PC-9 (cell line): ENCODE data around the gene KLRK1. TPM values are rescaled to one million over a fixed set of nuclear protein-coding genes. Genes with fewer than 3 reads are reported as not detected.
A peak's percentile ranks its signal among the peaks of the same experiment; 100 is the strongest.

ENCODE experiments used
- BruUV-seq: library from RNA; stranded (reverse); fragments of 400-500 nt; replicated peaks from 2 replicates; lab custom pipeline; 2021; lab: Mats Ljungman, UMichigan
- CTCF ChIA-PET: fragments of 300-600 bp; sonication (Branson Sonifier 250); formaldehyde crosslinking; loops from one replicate; lab custom pipeline; 2022; ENCODE audit warnings: antibody characterized with exemption; lab: Charles Lee
- POLR2A ChIA-PET: fragments of 300-600 bp; sonication (Branson Sonifier 250); formaldehyde crosslinking; loops from one replicate; lab custom pipeline; 2022; ENCODE audit warnings: antibody characterized with exemption; ENCODE audit not compliant: unreplicated experiment; lab: Charles Lee
- DNase-seq, 2 experiments: peaks; one replicate each; pipeline versions ENCODE4 v3.0.0 to v3.0.0-alpha.2; 2015 to 2022; ENCODE audit warnings: mixed read lengths in 1 of 2
- H2AFZ ChIP-seq: fragments of 200-600 bp; sonication (generic); 2 replicates; pipeline ENCODE4 v1.8.1; 2017; ENCODE audit warnings: antibody characterized with exemption
- H3F3A ChIP-seq: fragments of 200-600 bp; sonication (generic); 2 replicates; pipeline ENCODE4 v1.8.1; 2017; ENCODE audit warnings: antibody characterized with exemption, mild to moderate bottlenecking, low read depth; ENCODE audit not compliant: insufficient read depth
- H3K27ac ChIP-seq: fragments of 200-600 bp; sonication (generic); 2 replicates; pipeline ENCODE4 v1.6.1; 2016; ENCODE audit warnings: mixed run types
- H3K27me3 ChIP-seq: fragments of 200-600 bp; sonication (generic); 2 replicates; pipeline ENCODE4 v1.6.1; 2016; ENCODE audit warnings: low read depth, mixed run types; ENCODE audit not compliant: insufficient read depth
- H3K36me3 ChIP-seq: fragments of 200-600 bp; sonication (generic); 2 replicates; pipeline ENCODE4 v1.6.1; 2016; ENCODE audit warnings: low read depth, mixed run types
- H3K4me1 ChIP-seq: fragments of 200-600 bp; sonication (generic); replicated peaks from 2 replicates; pipeline ENCODE4 v1.6.1; 2016; ENCODE audit warnings: mixed run types; ENCODE audit not compliant: insufficient read depth
- H3K4me2 ChIP-seq: fragments of 200-600 bp; sonication (generic); 2 replicates; pipeline ENCODE4 v1.6.1; 2017; ENCODE audit warnings: mixed run types
- H3K4me3 ChIP-seq: fragments of 200-600 bp; sonication (generic); 2 replicates; pipeline ENCODE4 v1.6.1; 2016; ENCODE audit warnings: mixed run types
- H3K79me2 ChIP-seq: fragments of 200-600 bp; sonication (generic); 2 replicates; pipeline ENCODE4 v1.6.1; 2017; ENCODE audit warnings: low read depth, mixed run types
- H3K9me2 ChIP-seq: fragments of 200-600 bp; sonication (generic); 2 replicates; pipeline ENCODE4 v1.8.1; 2017; ENCODE audit warnings: mild to moderate bottlenecking; ENCODE audit not compliant: insufficient read depth
- H3K9me3 ChIP-seq: fragments of 200-600 bp; sonication (generic); 2 replicates; pipeline ENCODE4 v1.8.1; 2016; ENCODE audit warnings: low read depth; ENCODE audit not compliant: insufficient read depth
- H4K20me1 ChIP-seq: fragments of 200-600 bp; sonication (generic); 2 replicates; pipeline ENCODE4 v1.8.1; 2017; ENCODE audit not compliant: insufficient read depth
- CTCF ChIP-seq: fragments of 200-600 bp; sonication (generic); conservative IDR thresholded peaks from 2 replicates; pipeline ENCODE4 v1.6.1; 2017; ENCODE audit warnings: mixed run types, antibody characterized with exemption, mild to moderate bottlenecking, moderate library complexity
- EZH2 ChIP-seq: fragments of 200-600 bp; sonication (generic); IDR thresholded peaks from 2 replicates; pipeline ENCODE4 v1.8.0; 2017; ENCODE audit warnings: antibody characterized with exemption, low read depth
- intact Hi-C: fragments of 100-400 bp; cut with micrococcal nuclease; formaldehyde crosslinking; loops from one replicate; pipeline ENCODE4 v1.10.0; 2022; ENCODE audit not compliant: unreplicated experiment
- total RNA-seq: library from RNA; stranded (reverse); gene quantifications from 2 replicates; pipeline ENCODE4 v1.2.3, GENCODE V29; 2021

The KLRK1 gene
- total RNA-seq, 1 experiment from 2014 or later = not detected

DNA sequence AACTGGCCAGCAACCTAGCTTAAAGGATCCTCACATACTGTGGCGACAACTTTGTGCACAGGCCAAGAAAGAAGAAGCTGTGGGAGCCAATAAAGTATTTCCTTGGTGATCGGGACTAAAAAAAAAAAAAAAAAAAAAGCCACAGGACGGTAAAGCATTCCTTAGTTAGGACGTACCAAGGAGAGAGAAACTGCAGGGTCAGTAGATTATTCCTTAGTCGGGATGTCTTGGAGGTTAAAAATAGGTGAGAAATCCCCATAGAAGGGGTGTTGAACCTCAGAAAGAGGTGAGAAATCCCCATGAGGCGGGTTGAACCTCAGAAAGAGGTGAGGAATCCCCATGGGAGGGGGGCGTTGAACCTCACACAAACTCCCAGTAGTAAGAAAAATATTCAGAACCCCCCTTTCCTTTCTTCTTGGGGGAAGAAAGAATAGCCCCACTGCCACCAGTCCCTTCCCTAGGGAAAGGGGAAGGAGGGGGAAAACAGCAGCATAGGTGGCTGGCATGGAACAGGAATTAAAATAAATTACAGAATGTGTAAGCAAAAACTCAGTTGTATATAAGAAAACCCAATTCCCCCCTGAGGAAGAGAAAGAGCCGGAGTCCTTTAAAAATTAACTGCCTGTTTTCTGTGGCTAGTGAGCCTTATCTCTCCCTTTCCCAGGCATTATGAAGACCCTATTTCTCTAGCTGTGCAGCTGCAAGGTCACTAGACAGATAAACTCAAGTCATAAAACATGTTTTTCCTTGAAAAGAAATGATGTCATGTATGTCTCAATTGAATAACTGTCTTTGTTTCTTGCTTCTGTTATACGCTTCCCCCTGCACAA lies 26.8 kb downstream of the KLRK1 start:
- H3K9me3 ChIP-seq = no peaks in the 10 kb centered on the region
- ChIA-PET CTCF (interaction anchor here (0.6 to 0.7 kb wide), 2 partner anchors 40 to 172 kb away, joined by 3 to 5 read pairs; no protein-coding TSS in a partner anchor), POLR2A (interaction anchor here (0.7 kb wide), 1 partner anchor 173 kb away, joined by 7 read pairs; no protein-coding TSS in a partner anchor)
- H3K4me3 ChIP-seq = no peak overlapping the region
- no peaks in the 10 kb centered on the region; the same call in 1 of the 2 replicates for H3F3A ChIP-seq
- no TSS peak for BruUV-seq
- peaks cover 30% of the 10 kb centered on the region for H3K4me1 ChIP-seq
- H3K27ac ChIP-seq = no peak overlapping the region
- intact Hi-C loops = loop anchor here (10.0 kb wide), 1 partner anchor 392 kb away; no protein-coding TSS in a partner anchor
- no peaks in the 10 kb centered on the region for H4K20me1 ChIP-seq
- no peaks in the 10 kb centered on the region for H3K36me3 ChIP-seq
- no peaks in the 10 kb centered on the region for H3K27me3 ChIP-seq
- H2AFZ ChIP-seq = no peak overlapping the region
- TF ChIP-seq EZH2 (no peak), CTCF (no peak)
- no peaks in the 10 kb centered on the region for H3K79me2 ChIP-seq
- DNase-seq = no peak
- H3K4me2 ChIP-seq = no peak overlapping the region; the same call in 1 of the 2 replicates
- H3K9me2 ChIP-seq = no peaks in the 10 kb centered on the region

- intact Hi-C loops = loop anchor here (10.0 kb wide), 1 partner anchor 392 kb away; no protein-coding TSS in a partner anchor
- H3K79me2 ChIP-seq = no peaks in the 10 kb centered on the region
- no peaks in the 10 kb centered on the region for H3K36me3 ChIP-seq
- no peak overlapping the region for H2AFZ ChIP-seq
- no peaks in the 10 kb centered on the region for H3K9me2 ChIP-seq
- no peak overlapping the region for H3K4me3 ChIP-seq
- no peaks in the 10 kb centered on the region for H3K27me3 ChIP-seq
- POLR2A ChIA-PET = no interaction called here
- peaks cover 30% of the 10 kb centered on the region for H3K4me1 ChIP-seq
- no peak overlapping the region for H3K27ac ChIP-seq
- CTCF ChIA-PET = interaction anchor here (0.6 kb wide), 1 partner anchor 39 kb away, joined by 5 read pairs; no protein-coding TSS in a partner anchor
- H3K9me3 ChIP-seq = no peaks in the 10 kb centered on the region
- H4K20me1 ChIP-seq = no peaks in the 10 kb centered on the region
- H3F3A ChIP-seq = no peaks in the 10 kb centered on the region; the same call in 1 of the 2 replicates
- DNase-seq = peak in 1 of 2 experiments; percentile 27
- H3K4me2 ChIP-seq = no peak overlapping the region
- no peak for TF ChIP-seq EZH2
- no peak for TF ChIP-seq CTCF
- BruUV-seq = no TSS peak
These were observed 27.5 kb downstream of the KLRK1 start for GRCh38 chr12:10362325-10362724.

DNA sequence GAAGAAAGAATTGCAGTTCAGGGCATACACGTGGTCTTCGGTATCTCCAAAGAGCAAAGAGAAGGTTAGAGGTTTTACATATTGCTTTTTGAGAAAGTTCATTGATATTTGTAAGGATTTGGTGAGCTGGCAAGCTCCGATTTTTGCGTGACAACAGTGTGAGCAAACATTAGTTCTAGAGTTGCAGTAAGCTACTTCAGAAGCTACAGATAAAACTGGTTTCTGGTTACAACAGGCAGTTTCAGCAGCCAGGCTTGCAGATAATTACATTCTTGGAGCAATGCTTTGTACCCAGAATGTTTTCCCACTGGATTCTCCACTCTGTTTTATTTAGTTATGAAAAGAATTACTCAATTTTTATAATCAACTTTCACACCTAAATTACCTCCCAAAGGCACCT lies 28.2 kb downstream of the KLRK1 start:
- no TSS peak for BruUV-seq
- ChIA-PET POLR2A (interaction anchor here (0.9 kb wide), 1 partner anchor 31 kb away, joined by 4 read pairs; no protein-coding TSS in a partner anchor), CTCF (interaction anchor here (0.6 kb wide), 1 partner anchor 379 kb away, joined by 3 read pairs; no protein-coding TSS in a partner anchor)
- no peak for TF ChIP-seq EZH2
- TF ChIP-seq CTCF = no peak
- Histone ChIP-seq H3K27me3 (no peaks in the 10 kb centered on the region), H2AFZ (peak overlapping the region; percentile 40; the same call in 1 of the 2 replicates), H3K4me1 (peaks cover 30% of the 10 kb centered on the region), H3K9me3 (no peaks in the 10 kb centered on the region), H3K9me2 (no peaks in the 10 kb centered on the region), H3K4me3 (no peak overlapping the region), H3K79me2 (no peaks in the 10 kb centered on the region), H4K20me1 (no peaks in the 10 kb centered on the region), H3K36me3 (no peaks in the 10 kb centered on the region), H3F3A (no peaks in the 10 kb centered on the region; the same call in 1 of the 2 replicates), H3K27ac (peak overlapping the region; percentile 32; the same call in 1 of the 2 replicates), H3K4me2 (0 out of 2 replicates have a peak overlapping the region, but pooled peaks have one; percentile 3)
- intact Hi-C loops = loop anchor here (10.0 kb wide), 1 partner anchor 393 kb away; no protein-coding TSS in a partner anchor
- DNase-seq = peak in 1 of 2 experiments; percentile 46
